HG02885 (cell line): ENCODE data around the gene CYP4F2.
"Not testable (repeated sequence)": the region's sequence is repeated elsewhere in the genome, so short reads cannot be mapped to it uniquely, and the experiment has no call there.

Source experiments
- ATAC-seq: cut with Tn5 transposase; IDR thresholded peaks from one replicate; pipeline ENCODE4 v1.9.1; 2021; ENCODE audit warnings: mild to moderate bottlenecking; ENCODE audit not compliant: unreplicated experiment, poor library complexity

The CYP4F2 gene

GRCh38 chr19:15897738-15898276 is at the start of gene CYP4F2:
Gene CYP4F2 (minus strand): TSS chr19:15898074. CDS start chr19:15897611, 463 bp downstream.
- no peak for ATAC-seq

DNA sequence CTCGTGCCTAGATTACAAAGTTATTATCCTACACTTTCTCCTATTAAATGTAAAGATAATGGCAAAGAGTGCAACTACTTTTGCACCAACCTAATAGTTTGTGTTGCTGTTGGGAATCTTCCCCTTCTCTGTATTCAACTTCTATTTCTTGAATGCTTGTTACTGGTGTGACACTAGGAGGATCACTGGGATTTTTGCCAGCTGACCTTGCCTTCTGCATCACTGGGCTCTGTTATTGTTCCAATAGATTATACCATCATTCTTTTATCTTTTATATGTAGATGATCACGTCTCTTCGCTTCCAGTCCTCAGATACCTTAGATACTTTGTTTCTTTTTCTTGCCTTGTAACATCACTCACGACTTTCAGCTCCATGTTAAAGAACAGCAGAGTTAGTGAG is 47.4 kb upstream of the CYP4F2 start:
- ATAC-seq, result no peak

- ATAC-seq, result no peak
These were observed 46.5 kb upstream of the CYP4F2 start for GRCh38 chr19:15944401-15944800.

- ATAC-seq, result no peak
These were observed 39.9 kb upstream of the CYP4F2 start for GRCh38 chr19:15937771-15938170.

- no peak for ATAC-seq
These were observed 39.1 kb upstream of the CYP4F2 start for GRCh38 chr19:15936950-15937349.

DNA sequence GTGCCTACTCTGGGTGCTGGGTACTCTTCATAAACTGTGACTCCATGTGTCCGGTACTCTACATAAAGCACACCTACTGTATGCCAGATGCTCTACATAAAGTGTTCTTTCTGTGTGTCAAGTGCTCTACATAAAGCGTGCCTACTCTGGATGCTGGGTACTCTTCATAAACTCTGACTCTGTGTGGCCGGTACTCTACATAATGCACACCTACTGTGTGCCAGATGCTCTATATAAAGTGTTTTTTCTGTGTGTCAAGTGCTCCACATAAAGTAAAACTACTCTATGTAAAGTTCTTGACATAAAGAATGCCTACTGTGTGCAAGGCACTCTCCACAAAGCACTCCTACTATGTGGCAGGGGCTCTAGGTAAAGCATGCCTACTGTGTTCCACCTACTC is 38.3 kb upstream of the CYP4F2 start:
- no peak for ATAC-seq

GRCh38 chr19:15935167-15935702 is 37.4 kb upstream of the CYP4F2 start:
- ATAC-seq, result no peak

DNA sequence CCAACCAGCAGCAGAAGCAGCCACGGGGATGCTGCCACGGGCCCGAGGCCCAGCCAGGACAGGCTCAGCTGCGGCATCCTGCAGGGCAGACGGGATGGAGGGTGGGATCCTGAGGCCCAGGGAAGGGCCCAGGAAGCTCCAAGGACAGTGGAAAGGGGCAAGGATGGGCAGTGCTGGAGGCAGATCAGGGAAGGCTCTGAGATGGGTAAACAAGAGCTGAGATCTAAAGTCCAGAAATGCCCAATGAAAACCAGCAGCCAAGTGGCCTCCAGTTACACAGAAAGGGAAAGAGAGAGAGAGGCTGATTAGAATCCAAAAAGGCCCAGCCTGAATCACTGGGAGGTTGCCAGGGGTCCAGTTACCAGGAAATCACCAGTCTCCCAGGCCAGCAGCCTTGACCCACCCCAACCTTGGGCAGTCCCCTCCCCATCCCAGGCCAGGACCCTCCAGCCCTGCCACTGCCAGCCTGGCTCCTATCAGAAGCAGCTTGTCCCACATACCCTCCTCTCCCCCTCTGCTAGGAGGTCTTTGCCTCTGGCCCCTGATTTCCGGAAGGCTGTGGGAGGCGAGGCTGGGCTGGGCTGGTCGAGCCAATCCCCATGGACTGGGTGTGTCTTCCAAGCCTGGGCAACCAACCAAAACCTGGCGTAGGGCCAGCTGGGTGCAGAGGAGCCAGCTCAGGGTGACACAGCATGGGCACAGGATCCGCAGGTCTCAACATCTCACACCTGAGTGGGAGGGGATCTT is 36.6 kb upstream of the CYP4F2 start, which contains the start of gene CYP4F11:
Gene CYP4F11 (minus strand): TSS at position 198 of the 747 bp plus-strand sequence. CDS start 121 bp downstream, at position 77.
- ATAC-seq, result no peak

GRCh38 chr19:15933761-15934331 is 36.0 kb upstream of the CYP4F2 start:
- not testable (repeated sequence) for ATAC-seq

DNA sequence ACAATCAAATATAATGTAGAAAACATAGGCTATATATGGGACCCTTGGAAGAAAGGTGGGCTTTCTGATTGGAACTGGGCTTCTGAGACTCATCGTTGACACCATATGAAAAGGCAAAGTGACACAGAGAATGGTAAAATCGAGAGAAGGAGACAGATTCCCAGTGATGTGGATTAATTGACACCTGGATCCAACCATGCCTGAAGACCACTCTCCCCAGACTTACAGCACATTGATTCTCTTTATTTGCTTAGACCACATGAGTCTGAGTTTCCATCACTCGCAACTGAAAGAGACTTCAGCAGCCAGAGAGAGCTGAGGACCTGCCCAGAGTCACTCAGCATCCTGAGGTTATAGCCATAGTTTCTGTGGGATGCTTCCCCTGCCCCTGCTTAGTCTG is 30.4 kb upstream of the CYP4F2 start:
- ATAC-seq, result no peak

- no peak for ATAC-seq
These were observed 28.6 kb upstream of the CYP4F2 start for GRCh38 chr19:15926484-15926883.

DNA sequence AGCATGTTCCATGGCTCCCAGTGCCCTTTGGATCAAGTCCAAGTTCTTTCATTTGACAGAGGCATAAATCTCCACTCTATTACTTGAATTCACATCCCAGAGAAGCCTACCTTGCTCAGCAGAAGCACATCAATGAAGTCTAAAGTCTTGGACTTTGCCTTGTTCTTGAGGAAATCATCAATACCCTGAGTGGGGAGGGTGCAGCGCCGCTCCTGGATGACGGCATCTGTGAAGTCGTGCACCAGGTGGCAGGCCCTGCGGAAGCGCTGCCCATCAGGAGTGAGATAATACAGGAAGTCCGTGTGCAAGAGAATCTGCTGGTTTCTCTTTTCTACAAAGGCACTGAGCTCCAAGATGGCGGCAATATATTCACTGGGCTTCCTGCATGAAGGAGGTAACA is 25.8 kb upstream of the CYP4F2 start:
- no peak for ATAC-seq

- ATAC-seq, result no peak
These were observed 24.1 kb upstream of the CYP4F2 start for GRCh38 chr19:15922021-15922420.

GRCh38 chr19:15919243-15919642 is 21.4 kb upstream of the CYP4F2 start:
- ATAC-seq, result no peak

DNA sequence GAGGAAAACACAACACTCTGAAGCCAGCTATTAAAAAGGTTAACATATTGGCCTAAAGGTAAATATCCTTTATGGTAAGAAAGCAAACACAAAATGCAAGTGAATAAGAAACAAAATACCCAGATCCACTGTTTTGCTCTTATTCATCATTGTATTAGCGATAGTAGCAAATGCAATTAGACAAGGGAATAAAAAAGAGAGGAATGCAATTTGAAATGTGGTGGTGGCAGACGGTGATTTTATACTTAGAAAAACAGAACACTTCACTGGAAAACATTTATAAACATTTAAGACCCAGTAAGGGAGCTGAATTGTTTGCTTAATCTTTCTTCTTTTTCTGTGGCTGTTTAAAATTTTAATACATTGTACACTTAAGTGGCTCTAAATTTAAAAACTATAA is 17.2 kb upstream of the CYP4F2 start:
- no peak for ATAC-seq

DNA sequence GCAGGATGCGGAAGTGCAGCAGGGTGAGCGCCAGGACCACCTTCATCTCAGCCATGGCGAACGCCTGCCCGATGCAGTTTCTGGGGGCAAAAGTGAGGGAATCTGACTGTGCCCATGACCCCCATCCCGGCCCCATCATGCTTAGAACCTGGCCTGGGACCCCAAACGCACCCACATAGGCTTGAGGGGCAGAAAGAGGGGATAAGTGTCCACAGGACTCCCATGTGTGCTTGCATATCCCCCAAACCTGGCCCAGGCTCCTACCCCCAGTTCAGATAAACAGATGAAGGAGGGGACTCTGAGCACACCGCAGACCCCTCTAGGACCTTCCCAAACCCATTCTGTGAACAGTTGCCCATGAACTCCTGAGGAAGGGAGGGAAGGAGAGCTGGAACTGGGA is 16.0 kb upstream of the CYP4F2 start:
- ATAC-seq, result no peak

GRCh38 chr19:15913384-15913783 is 15.5 kb upstream of the CYP4F2 start:
- ATAC-seq, result no peak

- no peak for ATAC-seq
These were observed 13.8 kb upstream of the CYP4F2 start for GRCh38 chr19:15911599-15912235.

GRCh38 chr19:15905026-15905425 is 7.2 kb upstream of the CYP4F2 start:
- ATAC-seq, result no peak

- not testable (repeated sequence) for ATAC-seq
These were observed 5.0 kb upstream of the CYP4F2 start for GRCh38 chr19:15902898-15903297.

- ATAC-seq, result no peak
These were observed 4.4 kb upstream of the CYP4F2 start for GRCh38 chr19:15902254-15902653.
